Transverse colon (tissue), 4 donors: Measurements from ENCODE around the gene RB1. TPM values are rescaled to one million over a fixed set of nuclear protein-coding genes. Genes with fewer than 3 reads are reported as not detected.

Experiments used
- DNase-seq: peaks from one replicate; pipeline ENCODE4 v3.0.0-alpha.2; 2019
- H3K27ac ChIP-seq, 4 donors: fragments of 200-600 bp; sonication (generic); 2 replicates each; pipeline ENCODE4 v1.5.1; 2016 to 2018; ENCODE audit warnings: inconsistent platforms in 4 of 4
- H3K27me3 ChIP-seq: fragments of 200-600 bp; sonication (generic); 2 replicates; pipeline ENCODE4 v1.5.1; 2017; ENCODE audit warnings: inconsistent platforms
- H3K36me3 ChIP-seq, 4 donors: fragments of 200-600 bp; sonication (generic); 2 replicates each; pipeline ENCODE4 v1.5.1; 2017 to 2019; ENCODE audit warnings: inconsistent platforms in 4 of 4
- H3K4me1 ChIP-seq, 4 donors: fragments of 200-600 bp; sonication (generic); 2 replicates each; pipeline ENCODE4 v1.5.1; 2017 to 2020; ENCODE audit warnings: inconsistent platforms in 4 of 4
- H3K4me3 ChIP-seq, 4 donors: fragments of 200-600 bp; sonication (generic); 1 replicate in 1 of 4; 2 replicates in 3 of 4; pipeline versions ENCODE4 v1.5.1 to v1.6.1; 2017 to 2019; ENCODE audit warnings: inconsistent platforms in 4 of 4
- H3K9me3 ChIP-seq, 2 donors: fragments of 200-600 bp; sonication (generic); 2 replicates each; pipeline ENCODE4 v1.5.1; 2017 to 2019; ENCODE audit warnings: inconsistent platforms in 2 of 2
- EP300 ChIP-seq: sonication (generic); formaldehyde crosslinking; IDR thresholded peaks from one replicate; pipeline ENCODE4 v1.6.1; 2017; ENCODE audit warnings: antibody characterized with exemption, low read depth
- POLR2A ChIP-seq: fragments of 450-650 bp; IDR thresholded peaks from one replicate; pipeline ENCODE4 v1.6.1; 2016; ENCODE audit warnings: antibody characterized with exemption, mild to moderate bottlenecking, moderate library complexity
- POLR2AphosphoS5 ChIP-seq, 3 donors: sonication (generic); formaldehyde crosslinking; IDR thresholded peaks; one replicate each; pipeline ENCODE4 v1.6.1; 2016; ENCODE audit warnings: antibody characterized with exemption in 3 of 3
- WGBS, 2 donors: methylation state at CpG; one replicate each; pipeline ENCODE4 v1.1.5; 2018; ENCODE audit warnings: low coverage in 1 of 2; 5-methylcytosine and 5-hydroxymethylcytosine counted together
- in situ Hi-C, 4 donors: fragments of 200-750 bp; cut with MboI; loops; one replicate each; pipeline versions ENCODE4 v1.15.0 to v1.15.1; 2017; ENCODE audit warnings: low sequenced_read_pairs in 3 of 4, low pct_ligation_motif_present in 1 of 4, low pct_unique_long_range_greater_than_20kb in 1 of 4
- intact Hi-C: fragments of 100-400 bp; cut with DNase I; formaldehyde crosslinking; loops from one replicate; pipeline ENCODE4 v1.15.1; 2023; ENCODE audit warnings: low total_unique reads
- total RNA-seq, 4 donors: library from RNA; depleted of rRNA; stranded (reverse); fragments of >200 nt; gene quantifications; one replicate each; pipeline ENCODE4 v1.1.0, GENCODE V29; 2016
- TF ChIP-seq, protein P1 (sequence below), 5 experiments: fragments of 200-600 bp in 3 of 5; fragments of 450-650 bp in 2 of 5; sonication (generic) in 3 of 5; IDR thresholded peaks; 1 replicate in 2 of 5; 2 replicates in 3 of 5; pipeline ENCODE4 v1.5.1; 2016 to 2017; ENCODE audit warnings: antibody characterized with exemption in 5 of 5, inconsistent platforms in 3 of 5, mild to moderate bottlenecking in 2 of 5, moderate library complexity in 1 of 5

RB1 gene
- total RNA-seq, 4 donors from 2014 or later, result 14.6 to 31.0 (median 23.2) TPM

DNA sequence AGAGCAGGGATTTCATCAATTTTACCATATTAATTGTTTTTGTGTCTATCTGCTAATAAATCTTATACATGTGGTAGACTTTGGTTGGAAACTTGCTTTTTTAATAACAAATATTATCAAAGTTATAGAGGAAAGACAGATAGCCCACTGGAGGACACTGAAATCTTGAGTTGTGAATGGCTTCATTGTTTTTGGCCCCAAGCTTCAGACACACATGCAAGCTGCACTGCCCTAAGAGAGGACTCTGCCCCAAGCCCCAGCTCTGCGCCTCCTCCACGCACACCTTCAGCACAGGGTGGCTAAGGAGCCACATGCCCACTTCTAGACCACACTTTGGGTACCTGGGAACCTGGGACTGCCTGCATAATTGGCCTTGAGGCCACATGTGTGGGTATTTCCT lies 194.1 kb downstream of the RB1 start:
- TF ChIP-seq, protein P1, sequence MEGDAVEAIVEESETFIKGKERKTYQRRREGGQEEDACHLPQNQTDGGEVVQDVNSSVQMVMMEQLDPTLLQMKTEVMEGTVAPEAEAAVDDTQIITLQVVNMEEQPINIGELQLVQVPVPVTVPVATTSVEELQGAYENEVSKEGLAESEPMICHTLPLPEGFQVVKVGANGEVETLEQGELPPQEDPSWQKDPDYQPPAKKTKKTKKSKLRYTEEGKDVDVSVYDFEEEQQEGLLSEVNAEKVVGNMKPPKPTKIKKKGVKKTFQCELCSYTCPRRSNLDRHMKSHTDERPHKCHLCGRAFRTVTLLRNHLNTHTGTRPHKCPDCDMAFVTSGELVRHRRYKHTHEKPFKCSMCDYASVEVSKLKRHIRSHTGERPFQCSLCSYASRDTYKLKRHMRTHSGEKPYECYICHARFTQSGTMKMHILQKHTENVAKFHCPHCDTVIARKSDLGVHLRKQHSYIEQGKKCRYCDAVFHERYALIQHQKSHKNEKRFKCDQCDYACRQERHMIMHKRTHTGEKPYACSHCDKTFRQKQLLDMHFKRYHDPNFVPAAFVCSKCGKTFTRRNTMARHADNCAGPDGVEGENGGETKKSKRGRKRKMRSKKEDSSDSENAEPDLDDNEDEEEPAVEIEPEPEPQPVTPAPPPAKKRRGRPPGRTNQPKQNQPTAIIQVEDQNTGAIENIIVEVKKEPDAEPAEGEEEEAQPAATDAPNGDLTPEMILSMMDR (IDR thresholded peaks at IDR 0.05), result no peak
- no peak for TF ChIP-seq EP300
- TF ChIP-seq POLR2AphosphoS5 (IDR thresholded peaks at IDR 0.05), result no peak
- TF ChIP-seq POLR2A, result no peak
- no peak for DNase-seq
- Histone ChIP-seq H3K9me3 (no peaks in the 10 kb centered on the region), H3K27me3 (no peaks in the 10 kb centered on the region), H3K4me1 (no peaks in the 10 kb centered on the region), H3K4me3 (no peak overlapping the region), H3K27ac (no peak overlapping the region), H3K36me3 (no peaks in the 10 kb centered on the region)
- WGBS, 2 donors, result 91% methylated on average over 2 of the region's 2 CpGs; no CpG with 5 or more reads in 1 of the 2 donors
- intact Hi-C loops (no loop called here), in situ Hi-C loops (no loop called here)

DNA sequence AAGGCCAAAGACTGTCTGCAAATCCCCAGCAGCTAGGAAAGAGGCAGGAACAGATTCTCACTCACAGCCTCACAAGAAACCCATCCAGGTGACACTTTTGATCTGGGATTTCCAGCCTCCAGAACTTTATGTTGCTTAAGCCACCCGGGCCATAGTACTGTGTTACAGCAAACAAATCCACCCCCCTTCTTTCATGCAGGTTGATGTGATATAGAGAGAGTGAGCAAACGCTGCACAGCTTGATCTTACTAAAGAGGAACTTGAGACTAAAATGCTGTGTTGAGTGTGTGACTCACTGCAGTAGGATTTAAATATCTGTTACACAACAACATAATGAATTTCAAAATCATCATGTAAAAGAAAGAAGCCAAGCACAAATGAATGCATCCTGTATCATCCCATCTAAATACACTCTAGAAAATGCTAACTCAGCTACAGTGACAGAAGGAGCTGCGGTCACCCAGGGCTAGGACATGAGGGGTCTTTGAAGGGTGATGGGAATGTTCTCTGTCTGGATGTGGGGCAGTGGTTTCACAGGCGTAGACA lies 197.2 kb downstream of the RB1 start:
- H3K4me1 ChIP-seq, result peaks cover 0 to 6% (median 0%) of the 10 kb centered on the region in 4 donors
- TF ChIP-seq POLR2A (peak; percentile 14), EP300 (peak; percentile 41), POLR2AphosphoS5 (IDR thresholded peaks at IDR 0.05) (peak in 2 of 3 donors; percentile 20 to 24)
- TF ChIP-seq, protein P1 (IDR thresholded peaks at IDR 0.05), result no peak
- no peaks in the 10 kb centered on the region for H3K27me3 ChIP-seq
- H3K4me3 ChIP-seq, result no peak overlapping the region
- peak overlapping the region; percentile 19 to 55 (median 39) for H3K27ac ChIP-seq
- DNase-seq, result no peak
- 56 to 63% methylated on average over 4 of the region's 4 CpGs for WGBS, 2 donors
- intact Hi-C loops, result no loop called here
- no peaks in the 10 kb centered on the region for H3K36me3 ChIP-seq
- in situ Hi-C loops, result no loop called here
- no peaks in the 10 kb centered on the region for H3K9me3 ChIP-seq

DNA sequence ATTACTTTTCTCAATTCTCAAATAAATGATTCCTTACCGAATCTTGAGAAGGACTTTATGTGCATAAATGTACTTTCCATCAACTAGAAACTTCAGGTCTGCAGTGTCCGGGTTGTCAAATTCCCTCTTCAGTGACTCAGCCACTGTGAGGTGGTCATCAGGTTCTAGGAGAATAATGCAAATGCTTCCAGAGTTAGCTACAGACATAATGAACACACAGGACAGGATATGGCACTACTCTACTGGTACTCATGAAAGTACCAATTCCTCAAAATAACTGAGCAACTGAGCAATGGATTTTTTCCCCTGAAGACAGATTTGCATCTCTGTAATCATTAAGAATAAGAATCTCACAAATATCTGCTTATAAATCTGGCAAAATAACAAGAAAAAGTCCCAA lies 198.2 kb downstream of the RB1 start:
- no peak for DNase-seq
- H3K4me1 ChIP-seq, result peaks cover 0 to 10% (median 0%) of the 10 kb centered on the region in 4 donors
- H3K4me3 ChIP-seq, result no peak overlapping the region
- TF ChIP-seq, protein P1 (IDR thresholded peaks at IDR 0.05), result no peak
- no peak for TF ChIP-seq POLR2AphosphoS5 (IDR thresholded peaks at IDR 0.05)
- no peak for TF ChIP-seq POLR2A
- TF ChIP-seq EP300, result no peak
- intact Hi-C loops (no loop called here), in situ Hi-C loops (no loop called here)
- H3K27me3 ChIP-seq, result no peaks in the 10 kb centered on the region
- no peaks in the 10 kb centered on the region for H3K9me3 ChIP-seq
- 83 to 100% methylated on average over 1 to 2 of the region's 2 CpGs for WGBS, 2 donors
- H3K36me3 ChIP-seq, result no peaks in the 10 kb centered on the region
- peak overlapping the region in 1 of 4 donors; percentile 60 for H3K27ac ChIP-seq

DNA sequence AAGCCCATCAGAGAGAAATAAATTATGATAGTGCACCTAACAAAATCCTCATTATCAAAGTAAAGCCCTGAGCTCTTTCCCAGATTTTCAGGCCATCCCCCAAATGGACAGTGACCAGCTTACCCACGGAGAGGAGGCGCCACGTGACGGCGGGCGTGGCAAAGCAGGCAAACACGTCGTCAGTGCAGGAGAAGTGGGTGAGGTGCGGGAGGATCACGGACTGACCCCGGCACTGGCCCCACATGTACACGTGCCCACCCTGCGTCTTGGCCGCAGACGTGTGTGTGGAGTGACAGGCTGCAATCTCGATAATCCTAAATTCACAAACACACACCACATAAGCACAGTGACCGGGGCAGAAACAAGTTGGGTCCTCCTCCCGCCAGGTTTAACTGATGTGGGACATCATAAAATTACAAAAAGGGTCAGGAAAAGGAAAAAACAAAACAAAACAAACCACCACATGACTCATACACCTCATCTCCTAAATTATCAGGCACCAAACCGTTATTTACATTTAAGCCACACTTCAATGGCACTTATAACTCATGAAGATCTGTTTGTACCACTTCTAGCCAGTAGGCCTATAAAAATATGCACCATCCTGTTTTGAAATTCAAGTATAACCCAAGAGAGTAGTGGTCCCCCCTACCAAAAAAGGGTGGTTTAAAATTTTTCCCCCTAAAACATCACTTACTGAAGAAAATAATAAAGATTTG lies 199.2 kb downstream of the RB1 start:
- TF ChIP-seq POLR2A (no peak), EP300 (no peak)
- H3K27ac ChIP-seq, result no peak overlapping the region
- in situ Hi-C loops, result no loop called here
- WGBS, 2 donors, result 89 to 93% methylated on average over 17 to 19 of the region's 19 CpGs
- H3K4me3 ChIP-seq, result no peak overlapping the region
- no peak for DNase-seq
- H3K9me3 ChIP-seq, result no peaks in the 10 kb centered on the region
- intact Hi-C loops, result no loop called here
- no peaks in the 10 kb centered on the region for H3K36me3 ChIP-seq
- H3K4me1 ChIP-seq, result peaks cover 0 to 10% (median 0%) of the 10 kb centered on the region in 4 donors
- H3K27me3 ChIP-seq, result no peaks in the 10 kb centered on the region
